Prostate gland (tissue), 2 donors: ENCODE data around the gene IL36RN. TPM values are rescaled to one million over a fixed set of nuclear protein-coding genes. Genes with fewer than 3 reads are reported as not detected.

Experiments
- DNase-seq: peaks from one replicate; pipeline ENCODE4 v3.0.0-alpha.2; 2019; ENCODE audit warnings: low spot score
- H3K27ac ChIP-seq, 2 donors: fragments of 200-600 bp; sonication (generic); 2 replicates each; pipeline ENCODE4 v1.5.1; 2017 to 2019
- H3K27me3 ChIP-seq: fragments of 200-600 bp; sonication (generic); replicated peaks from 2 replicates; pipeline ENCODE4 v1.5.1; 2019; ENCODE audit not compliant: insufficient read depth
- H3K36me3 ChIP-seq, 2 donors: fragments of 200-600 bp; sonication (generic); 1 replicate in 1 of 2; 2 replicates in 1 of 2; pipeline versions ENCODE4 v1.5.1 to v1.8.1; 2017 to 2019
- H3K4me1 ChIP-seq: fragments of 200-600 bp; sonication (generic); replicated peaks from 2 replicates; pipeline ENCODE4 v1.5.1; 2019
- H3K4me3 ChIP-seq, 2 donors: fragments of 200-600 bp; sonication (generic); 2 replicates each; pipeline ENCODE4 v1.5.1; 2017 to 2019
- H3K9me3 ChIP-seq: fragments of 200-600 bp; sonication (generic); 2 replicates; pipeline ENCODE4 v1.5.1; 2017
- CTCF ChIP-seq, 4 experiments: fragments of 200-600 bp in 2 of 4; fragments of 450-650 bp in 2 of 4; sonication (generic) in 2 of 4; IDR thresholded peaks; 1 replicate in 3 of 4; 2 replicates in 1 of 4; pipeline ENCODE4 v1.5.1; 2016 to 2019; ENCODE audit warnings: antibody characterized with exemption in 4 of 4, mild to moderate bottlenecking in 2 of 4, moderate library complexity in 2 of 4
- POLR2A ChIP-seq: fragments of 450-650 bp; IDR thresholded peaks from one replicate; pipeline ENCODE4 v1.6.1; 2016; ENCODE audit warnings: antibody characterized with exemption, mild to moderate bottlenecking
- POLR2AphosphoS5 ChIP-seq: sonication (generic); formaldehyde crosslinking; IDR thresholded peaks from one replicate; pipeline ENCODE4 v1.6.1; 2017; ENCODE audit warnings: antibody characterized with exemption
- WGBS: methylation state at CpG from one replicate; pipeline ENCODE4 v1.1.5; 2018; 5-methylcytosine and 5-hydroxymethylcytosine counted together
- intact Hi-C: fragments of 100-400 bp; cut with DNase I; formaldehyde crosslinking; loops from one replicate; pipeline ENCODE4 v1.14.2; 2022
- total RNA-seq, 2 donors: library from RNA; depleted of rRNA; stranded (reverse); fragments of >200 nt; gene quantifications; one replicate each; pipeline ENCODE4 v1.1.0, GENCODE V29; 2016

The IL36RN gene
- total RNA-seq, 2 donors from 2014 or later: not detected

GRCh38 chr2:113069676-113070605, 10.9 kb downstream of the IL36RN start:
- no peaks in the 10 kb centered on the region for H3K9me3 ChIP-seq
- H3K27me3 ChIP-seq: no peaks in the 10 kb centered on the region
- no peaks in the 10 kb centered on the region for H3K36me3 ChIP-seq
- H3K27ac ChIP-seq: no peak overlapping the region
- intact Hi-C loops: no loop called here
- no peak for DNase-seq
- WGBS: 89% methylated on average over 4 of the region's 4 CpGs
- H3K4me3 ChIP-seq: no peak overlapping the region
- no peaks in the 10 kb centered on the region for H3K4me1 ChIP-seq
- no peak for TF ChIP-seq POLR2AphosphoS5
- TF ChIP-seq CTCF (IDR thresholded peaks at IDR 0.05): no peak
- no peak for TF ChIP-seq POLR2A

- Histone ChIP-seq H3K4me1 (no peaks in the 10 kb centered on the region), H3K36me3 (no peaks in the 10 kb centered on the region), H3K4me3 (no peak overlapping the region), H3K27me3 (no peaks in the 10 kb centered on the region), H3K9me3 (no peaks in the 10 kb centered on the region), H3K27ac (no peak overlapping the region)
- 67% methylated on average over 1 of the region's 1 CpG for WGBS
- intact Hi-C loops: no loop called here
- no peak for TF ChIP-seq POLR2A
- no peak for TF ChIP-seq POLR2AphosphoS5
- no peak for TF ChIP-seq CTCF (IDR thresholded peaks at IDR 0.05)
- DNase-seq: no peak
Observed at GRCh38 chr2:113070606-113070975, 11.6 kb downstream of the IL36RN start.

GRCh38 chr2:113072584-113072983, 13.6 kb downstream of the IL36RN start:
- H3K36me3 ChIP-seq: no peaks in the 10 kb centered on the region
- no peak overlapping the region for H3K27ac ChIP-seq
- no peaks in the 10 kb centered on the region for H3K9me3 ChIP-seq
- TF ChIP-seq POLR2AphosphoS5 (no peak), CTCF (IDR thresholded peaks at IDR 0.05) (no peak), POLR2A (no peak)
- WGBS: 47% methylated on average over 4 of the region's 4 CpGs
- intact Hi-C loops: no loop called here
- no peak overlapping the region for H3K4me3 ChIP-seq
- H3K4me1 ChIP-seq: no peaks in the 10 kb centered on the region
- no peak for DNase-seq
- no peaks in the 10 kb centered on the region for H3K27me3 ChIP-seq

GRCh38 chr2:113073325-113073834, 14.4 kb downstream of the IL36RN start:
- no peaks in the 10 kb centered on the region for H3K4me1 ChIP-seq
- intact Hi-C loops: no loop called here
- H3K27ac ChIP-seq: no peak overlapping the region
- TF ChIP-seq POLR2AphosphoS5: no peak
- no peak for TF ChIP-seq POLR2A
- no peak for TF ChIP-seq CTCF (IDR thresholded peaks at IDR 0.05)
- H3K4me3 ChIP-seq: no peak overlapping the region
- H3K27me3 ChIP-seq: no peaks in the 10 kb centered on the region
- H3K9me3 ChIP-seq: no peaks in the 10 kb centered on the region
- 41% methylated on average over 3 of the region's 3 CpGs for WGBS
- no peak for DNase-seq
- H3K36me3 ChIP-seq: no peaks in the 10 kb centered on the region

- H3K9me3 ChIP-seq: no peaks in the 10 kb centered on the region
- intact Hi-C loops: no loop called here
- no peak overlapping the region for H3K27ac ChIP-seq
- peaks cover 3% of the 10 kb centered on the region for H3K4me1 ChIP-seq
- WGBS: 81% methylated on average over 5 of the region's 5 CpGs
- no peaks in the 10 kb centered on the region for H3K27me3 ChIP-seq
- TF ChIP-seq POLR2AphosphoS5 (no peak), POLR2A (no peak), CTCF (IDR thresholded peaks at IDR 0.05) (no peak)
- DNase-seq: no peak
- H3K36me3 ChIP-seq: no peaks in the 10 kb centered on the region
- H3K4me3 ChIP-seq: no peak overlapping the region
Observed at GRCh38 chr2:113075030-113075429, 16.0 kb downstream of the IL36RN start.
